ENCODE data around the gene P2RX3.

DNA sequence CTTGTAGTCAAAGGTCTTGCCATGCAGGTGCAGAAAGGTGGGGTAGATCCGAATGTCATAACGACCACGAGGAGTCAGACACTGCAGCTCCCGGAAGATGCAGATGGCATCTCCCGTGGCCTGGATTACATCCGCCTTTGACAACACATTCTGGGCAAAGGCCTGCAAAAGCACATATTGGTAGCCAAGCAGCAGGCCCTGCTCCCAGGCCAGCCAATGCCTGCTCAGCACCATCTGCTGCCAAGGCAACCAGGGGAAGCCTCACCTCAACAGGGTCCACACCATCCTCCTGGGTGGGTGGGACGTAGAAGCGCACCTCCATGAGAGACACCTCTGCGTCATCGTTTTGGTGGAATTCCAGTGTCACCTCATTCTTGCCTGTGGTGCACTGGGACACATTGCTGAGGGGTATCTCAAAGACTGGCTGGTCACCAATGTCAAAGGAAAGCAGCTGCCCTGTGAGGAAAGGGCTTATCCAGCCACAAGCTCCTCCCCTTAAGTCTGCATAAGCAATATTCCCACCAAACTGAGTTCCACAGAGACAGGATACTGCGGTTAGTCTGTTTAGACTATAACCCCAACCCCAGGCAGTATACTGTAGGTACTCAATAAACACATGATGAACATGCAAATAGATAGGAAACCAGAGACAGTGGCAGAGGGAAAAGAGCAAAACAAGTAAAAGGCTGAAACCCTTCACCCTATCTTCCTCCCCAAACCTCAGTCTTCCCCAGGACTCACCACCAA, 5.3 kb upstream of the P2RX3 start:
- TF ChIP-seq CEBPB (IDR thresholded peaks at IDR 0.05), result no peak
- TF ChIP-seq TCF12 (IDR thresholded peaks at IDR 0.05; ENCODE audit: low read depth), result no peak
- TF ChIP-seq TAF1 (IDR thresholded peaks at IDR 0.05; ENCODE audit: low read depth), result no peak
- no peak for TF ChIP-seq CREB1 (IDR thresholded peaks at IDR 0.05; ENCODE audit: low read depth)
- TF ChIP-seq, protein P1, sequence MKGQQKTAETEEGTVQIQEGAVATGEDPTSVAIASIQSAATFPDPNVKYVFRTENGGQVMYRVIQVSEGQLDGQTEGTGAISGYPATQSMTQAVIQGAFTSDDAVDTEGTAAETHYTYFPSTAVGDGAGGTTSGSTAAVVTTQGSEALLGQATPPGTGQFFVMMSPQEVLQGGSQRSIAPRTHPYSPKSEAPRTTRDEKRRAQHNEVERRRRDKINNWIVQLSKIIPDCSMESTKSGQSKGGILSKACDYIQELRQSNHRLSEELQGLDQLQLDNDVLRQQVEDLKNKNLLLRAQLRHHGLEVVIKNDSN (IDR thresholded peaks at IDR 0.05), result no peak
